Measurements from ENCODE around the gene HBE1. TPM values are rescaled to one million over a fixed set of nuclear protein-coding genes. Genes with fewer than 3 reads are reported as not detected.

Gene HBE1
- total and polyA plus RNA-seq, 9 of the 15 experiments (the other 6 are each of a cell fraction or from before 2014, with no cell fraction given), result 612 to 10,250 (median 2,181) TPM

GRCh38 chr11:5238486-5238885 lies 31.3 kb downstream of the HBE1 start:
- 18% methylated on average over 2 of the region's 2 CpGs for WGBS (ENCODE audit: insufficient coverage, low coverage, missing lambda C conversion rate)
- Histone ChIP-seq H3K9me3 (replicated peaks; ENCODE audit: control insufficient read depth, insufficient read depth, low read depth, low read length) (no peaks in the 10 kb centered on the region), H3K4me1 (replicated peaks in 1 of 2; ENCODE audit: control insufficient read depth in 2 of 2, insufficient read depth in 2 of 2, low read length in 2 of 2) (peaks cover 11 to 47% of the 10 kb centered on the region in 2 experiments), H3K4me3 (no peak overlapping the region), H3K9ac (ENCODE audit: insufficient read depth in 1 of 2, low read depth in 2 of 2, low read length in 2 of 2) (no peak overlapping the region), H3K9me1 (ENCODE audit: control insufficient read depth, insufficient read depth, low read length) (no peaks in the 10 kb centered on the region), H4K20me1 (replicated peaks; ENCODE audit: control insufficient read depth, insufficient read depth, low read length) (no peaks in the 10 kb centered on the region), H3K36me3 (ENCODE audit: control insufficient read depth, insufficient read depth, low read length) (peaks cover 2% of the 10 kb centered on the region; the same call in 2 of the 3 replicates), H3K27me3 (ENCODE audit: control insufficient read depth in 2 of 2, insufficient read depth in 2 of 2, low read length in 2 of 2) (no peaks in the 10 kb centered on the region), H2AFZ (ENCODE audit: low read depth, low read length) (no peak overlapping the region), H3K27ac (ENCODE audit: extremely low read depth, low read depth, low read length) (no peak overlapping the region; the same call in 2 of the 3 replicates), H3K79me2 (ENCODE audit: control insufficient read depth, insufficient read depth, low read length) (peaks cover 41% of the 10 kb centered on the region), H3K4me2 (ENCODE audit: insufficient read depth, low read length) (no peak overlapping the region)
- in situ Hi-C loops (cut with MboI) (no loop called here), intact Hi-C loops (cut with micrococcal nuclease) (no loop called here)
- FAIRE-seq (no peak), ATAC-seq (no peak), DNase-seq (ENCODE audit: extremely low read depth in 1 of 4, low spot score in 3 of 4) (no peak)
- POLR2A ChIA-PET, result interaction anchor here (1.0 to 1.6 kb wide), 2 partner anchors 9 to 30 kb away, joined by 4 to 5 read pairs; no protein-coding TSS in a partner anchor
- no TSS peak for BruUV-seq (replicated peaks)
- CTCF ChIA-PET (ENCODE audit: low intra/inter-chr PET ratio), result interaction anchor here (0.6 kb wide), 1 partner anchor 52 kb away, joined by 3 read pairs; no protein-coding TSS in a partner anchor
- TF ChIP-seq NUFIP1 (IDR thresholded peaks at IDR 0.05; ENCODE audit: partially characterized antibody), result no peak
- no peak for TF ChIP-seq SAP30 (IDR thresholded peaks at IDR 0.05; ENCODE audit: borderline replicate concordance, insufficient read depth, low read depth, low read length, poor library complexity, severe bottlenecking)
- no peak for TF ChIP-seq DDX20 (tag; IDR thresholded peaks at IDR 0.05; ENCODE audit: low read depth)
- TF ChIP-seq KDM2B (CRISPR knock-in tag; IDR thresholded peaks at IDR 0.05), result no peak
- TF ChIP-seq NFE2L1 (tag; IDR thresholded peaks at IDR 0.05; ENCODE audit: borderline replicate concordance, low read depth), result no peak
- TF ChIP-seq ARID1B (IDR thresholded peaks at IDR 0.05), result no peak
- TF ChIP-seq TOE1 (IDR thresholded peaks at IDR 0.05; ENCODE audit: borderline replicate concordance), result no peak
- no peak for TF ChIP-seq TOE1 (CRISPR knock-in tag; IDR thresholded peaks at IDR 0.05; ENCODE audit: borderline replicate concordance, low read depth)
- no peak for TF ChIP-seq GTF3C2 (IDR thresholded peaks at IDR 0.05; ENCODE audit: borderline replicate concordance, extremely low read depth, insufficient read length)
- no peak for TF ChIP-seq POLR2G (IDR thresholded peaks at IDR 0.05; ENCODE audit: low read depth, low read length)
- TF ChIP-seq GABPB2 (CRISPR knock-in tag; conservative IDR thresholded peaks at IDR 0.05), result no peak
- TF ChIP-seq GATA2 (CRISPR knock-in tag; IDR thresholded peaks at IDR 0.05), result no peak
- TF ChIP-seq FOXK2 (conservative IDR thresholded peaks at IDR 0.05 in 1 of 2, IDR thresholded peaks at IDR 0.05 in 1 of 2; ENCODE audit: low read depth in 2 of 2), result peak in 1 of 2 experiments; percentile 43; a peak in 1 of 4 replicates
- TF ChIP-seq ZNF76 (CRISPR knock-in tag; IDR thresholded peaks at IDR 0.05; ENCODE audit: borderline replicate concordance), result no peak
- no peak for TF ChIP-seq ETV5 (CRISPR knock-in tag; IDR thresholded peaks at IDR 0.05; ENCODE audit: low read depth)
- peak; percentile 34 to 60; a peak in 3 of 4 replicates for TF ChIP-seq KDM1A (IDR thresholded peaks at IDR 0.05)
- no peak for TF ChIP-seq ZBTB5 (IDR thresholded peaks at IDR 0.05)

All from K562 (cell line).